ENCODE results near the gene ARHGAP25.

DNA sequence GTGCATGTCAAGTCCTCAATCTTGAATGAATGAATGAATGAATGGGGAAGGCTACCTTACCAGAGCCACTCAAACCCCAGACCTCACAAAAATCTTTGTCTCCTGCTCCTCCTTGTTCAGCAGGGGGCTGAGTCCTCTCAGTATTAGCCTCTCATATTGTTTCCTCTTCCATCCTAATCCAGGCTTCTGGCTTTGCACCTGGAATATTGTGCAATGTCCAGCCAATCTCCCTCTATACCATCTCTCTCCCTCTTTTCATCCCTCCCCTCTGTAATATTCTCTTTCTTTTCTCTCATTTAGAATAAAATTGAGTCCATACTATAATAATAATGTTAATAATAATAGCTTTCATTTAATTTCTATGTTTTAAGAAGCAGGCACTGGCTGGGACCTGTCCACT, 34.3 kb downstream of the ARHGAP25 start:
- TF ChIP-seq POLR2AphosphoS5 (IDR thresholded peaks at IDR 0.05; ENCODE audit: low read depth, low read length) (no peak), POLR2A (IDR thresholded peaks at IDR 0.05; ENCODE audit: low read depth, low read length) (no peak), PAX5 (IDR thresholded peaks at IDR 0.05; ENCODE audit: insufficient read depth, low read length, severe bottlenecking) (no peak), TAF1 (IDR thresholded peaks at IDR 0.05; ENCODE audit: low read depth, low read length) (no peak), SPI1 (IDR thresholded peaks at IDR 0.05; ENCODE audit: low read depth, low read length) (no peak), POU2F2 (IDR thresholded peaks at IDR 0.05; ENCODE audit: low read depth, low read length) (no peak)

All from GM12891 (cell line).